PC-9 (cell line): Measurements from ENCODE around the gene SLC7A11.

Source experiments
- CTCF ChIP-seq: fragments of 200-600 bp; sonication (generic); conservative IDR thresholded peaks from 2 replicates; pipeline ENCODE4 v1.6.1; 2017; ENCODE audit warnings: mixed run types, antibody characterized with exemption, mild to moderate bottlenecking, moderate library complexity
- EZH2 ChIP-seq: fragments of 200-600 bp; sonication (generic); IDR thresholded peaks from 2 replicates; pipeline ENCODE4 v1.8.0; 2017; ENCODE audit warnings: antibody characterized with exemption, low read depth

DNA sequence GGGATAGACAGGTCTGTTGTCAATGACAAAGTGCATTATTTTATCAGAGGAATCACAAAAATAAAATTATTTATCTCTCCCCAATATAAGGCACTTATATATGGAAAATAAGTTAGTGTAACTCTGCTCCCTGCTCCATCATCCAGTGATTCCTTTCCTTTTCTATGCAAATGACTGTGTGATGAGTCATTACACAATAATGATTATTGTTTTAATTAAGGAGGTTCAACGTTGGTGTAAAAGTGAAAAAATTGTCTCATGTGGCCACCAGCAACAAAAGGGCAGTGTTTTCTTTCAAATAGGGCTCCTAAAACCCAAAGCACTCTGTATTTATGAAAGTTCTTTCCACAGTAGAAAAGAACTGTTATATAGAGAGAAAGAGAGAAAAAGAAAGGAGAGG, 16.7 kb downstream of the SLC7A11 start:
- TF ChIP-seq CTCF (no peak), EZH2 (no peak)
